SH-SY5Y (cell line): Measurements from ENCODE around the gene SLC35G2.

Source experiments
- GATA2 ChIP-seq: IDR thresholded peaks from 2 replicates; pipeline ENCODE4 v1.6.1; 2011; ENCODE audit warnings: mild to moderate bottlenecking, low read depth, low read length
- GATA3 ChIP-seq: IDR thresholded peaks from 2 replicates; pipeline ENCODE4 v1.6.1; 2011; ENCODE audit warnings: low read depth, mild to moderate bottlenecking, low read length, moderate library complexity

Gene SLC35G2

DNA sequence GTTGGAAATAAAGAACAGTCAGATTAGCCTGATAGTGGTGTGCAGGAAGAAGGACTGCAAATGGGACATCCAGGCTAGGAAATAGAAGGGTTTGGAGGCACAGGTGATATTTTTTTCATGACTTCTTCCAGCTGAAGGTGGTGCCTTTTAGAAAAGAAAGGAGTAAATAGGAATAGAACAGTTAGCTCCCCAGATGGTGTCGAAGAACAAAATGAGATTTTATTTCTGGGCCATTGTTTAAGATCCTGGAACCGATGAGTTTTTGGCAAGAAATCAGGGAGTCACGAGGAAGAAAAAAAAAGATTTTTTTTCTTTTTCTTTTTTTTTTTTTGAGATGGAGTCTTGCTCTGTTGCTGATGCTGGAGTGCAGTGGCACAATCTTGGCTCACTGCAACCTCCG, 33.3 kb downstream of the SLC35G2 start:
- TF ChIP-seq GATA3 (no peak), GATA2 (no peak)

DNA sequence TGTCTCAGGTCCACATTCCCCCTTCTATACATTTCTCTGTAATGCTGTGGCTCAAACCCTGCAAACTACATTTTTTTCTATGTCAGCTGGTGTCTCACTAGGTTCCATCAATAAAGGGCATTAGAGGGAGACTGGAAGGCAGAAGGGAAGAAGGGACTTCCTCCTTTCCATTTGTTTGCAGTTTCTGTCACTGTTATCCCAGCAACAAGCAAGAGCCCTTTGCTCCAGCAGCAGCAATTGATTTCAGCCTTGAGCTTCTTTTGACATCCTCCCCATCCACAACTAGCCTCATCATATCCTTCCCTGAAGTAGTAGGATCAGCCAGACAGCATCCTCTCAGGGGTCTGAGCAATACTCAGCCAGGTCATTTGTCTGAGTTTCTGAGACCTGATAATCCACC, 37.7 kb downstream of the SLC35G2 start:
- no peak for TF ChIP-seq GATA2
- TF ChIP-seq GATA3: no peak

DNA sequence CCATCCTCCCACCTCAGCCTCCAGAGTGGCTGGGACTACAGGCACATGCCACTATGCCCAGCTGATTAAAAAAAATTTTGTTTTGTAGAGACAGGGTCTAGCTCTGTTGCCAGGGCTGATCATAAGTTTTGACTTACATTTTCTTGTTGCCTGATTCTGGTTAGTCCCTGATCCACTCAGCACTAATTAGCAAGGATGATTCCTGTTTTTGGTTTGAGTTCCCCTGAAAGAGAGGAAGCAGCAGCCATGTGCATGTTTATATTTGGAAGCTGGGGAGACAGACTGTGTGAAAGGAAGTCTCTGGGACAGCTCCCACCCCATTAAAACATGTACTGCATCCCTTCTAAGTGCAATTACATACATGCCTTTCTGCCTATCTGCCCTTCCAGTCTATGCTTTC, 39.5 kb downstream of the SLC35G2 start:
- TF ChIP-seq GATA3 (no peak), GATA2 (no peak)

DNA sequence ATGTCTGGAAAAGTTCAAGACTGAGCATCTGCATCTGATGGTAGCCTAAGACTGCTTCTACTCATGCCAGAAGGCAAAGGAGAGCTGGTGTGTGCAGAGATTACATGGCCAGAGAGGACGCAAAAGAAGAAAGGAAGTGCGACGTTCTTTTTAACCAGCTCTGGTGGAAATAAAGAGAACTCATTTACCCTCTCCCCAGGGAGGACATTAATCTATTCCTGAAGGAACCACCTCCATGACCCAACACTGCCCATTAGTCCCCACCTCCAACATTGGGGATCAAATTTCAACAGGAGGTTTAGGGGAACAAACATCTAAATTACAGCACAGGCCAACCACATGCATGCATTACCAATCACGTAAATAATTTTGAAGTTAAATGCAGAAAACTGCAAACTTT, 41.6 kb downstream of the SLC35G2 start:
- TF ChIP-seq GATA3 (no peak), GATA2 (no peak)

DNA sequence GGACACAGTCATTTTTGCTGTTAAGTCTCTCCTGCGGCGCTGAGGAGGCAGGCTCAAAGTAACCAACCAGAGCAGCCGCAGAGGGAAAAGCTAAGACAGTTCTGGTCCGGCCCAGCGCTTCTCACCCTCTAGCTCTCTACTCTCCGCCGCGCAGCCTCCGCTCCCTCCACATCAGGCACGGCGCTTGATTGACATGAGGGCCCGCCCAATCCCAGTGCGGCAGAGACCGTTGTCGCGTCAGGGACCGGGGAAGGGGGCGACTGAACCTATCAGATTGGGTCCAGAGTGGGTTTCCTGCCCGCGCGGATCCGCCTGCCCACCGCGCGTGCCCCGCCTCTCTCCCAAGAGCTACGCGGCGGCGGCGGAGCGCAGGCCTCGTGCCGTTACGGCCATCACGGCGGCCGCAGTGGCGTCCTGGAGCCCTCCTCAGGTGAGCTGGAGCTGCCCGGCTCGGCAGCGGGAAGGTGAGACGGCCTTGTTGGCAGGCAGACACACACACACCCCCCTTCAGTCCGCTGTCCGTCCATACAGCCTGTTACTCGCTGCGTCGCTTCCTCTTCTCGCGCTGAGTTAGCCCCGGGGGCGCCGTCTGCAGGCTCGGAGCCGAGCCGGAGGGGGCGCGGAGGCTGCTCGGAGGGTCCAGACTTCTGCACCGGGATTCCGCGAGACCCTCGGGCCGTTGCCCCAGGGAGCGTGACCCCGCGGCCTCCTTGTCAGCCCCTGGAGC, 43.1 kb downstream of the SLC35G2 start, which contains the start of gene NCK1:
Gene NCK1, plus strand, starts transcription at position 319 of the 727 bp plus-strand sequence. CDS start 65,794 bp downstream, outside the sequence.
- TF ChIP-seq GATA3 (no peak), GATA2 (no peak)

DNA sequence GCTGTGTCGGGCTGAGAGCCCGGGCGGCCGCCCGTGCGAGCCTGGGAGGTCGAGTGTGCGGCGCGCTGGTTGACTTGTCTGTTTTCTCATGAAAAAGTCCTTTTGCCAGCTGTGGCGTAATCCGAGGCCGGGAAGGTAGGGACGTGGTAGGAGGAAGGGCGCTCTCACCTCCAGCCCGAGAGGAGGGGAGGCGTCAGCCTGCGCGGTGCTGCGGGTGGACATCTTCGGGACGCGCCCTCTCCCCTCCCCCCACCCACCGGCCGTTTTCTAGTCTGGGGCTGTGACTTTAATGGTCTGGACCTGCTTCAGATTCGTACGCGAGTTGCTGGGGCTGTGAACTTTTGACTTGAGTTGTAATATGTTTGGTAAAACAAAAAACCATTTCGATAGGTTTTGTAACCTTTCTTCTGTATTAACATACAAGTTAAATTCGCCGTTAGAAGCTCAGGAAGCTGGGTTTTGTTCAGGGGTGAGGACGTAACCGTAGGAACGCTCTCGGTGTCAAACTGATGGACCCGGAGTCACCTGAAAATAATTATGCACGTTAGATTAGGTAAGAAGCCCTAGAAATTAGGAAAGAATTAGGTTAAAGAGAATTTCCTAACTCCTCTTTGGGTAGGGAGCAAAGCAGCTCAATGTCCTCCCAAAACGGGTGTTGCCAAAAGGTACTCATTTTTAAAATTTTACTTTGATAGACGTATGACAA, 43.8 kb downstream of the SLC35G2 start:
- TF ChIP-seq GATA2 (no peak), GATA3 (no peak)

DNA sequence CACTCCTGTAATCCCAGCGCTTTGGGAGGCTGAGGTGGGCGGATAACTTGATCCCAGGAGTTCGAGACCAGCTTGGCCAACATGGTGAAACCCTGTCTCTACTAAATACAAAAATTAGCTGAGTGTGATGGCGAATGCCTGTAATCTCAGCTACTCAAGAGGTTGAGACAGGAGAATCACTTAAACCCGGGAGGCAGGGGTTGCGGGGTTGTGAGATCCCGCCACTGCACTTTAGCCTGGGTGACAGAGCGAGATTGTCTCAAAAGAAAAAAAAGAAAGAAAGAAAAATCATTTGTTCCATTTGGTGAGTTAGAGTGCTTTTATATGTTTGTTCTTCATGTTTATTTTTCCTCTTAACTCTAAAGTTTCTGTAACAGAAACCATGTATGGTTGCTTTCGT, 50.4 kb downstream of the SLC35G2 start:
- no peak for TF ChIP-seq GATA3
- TF ChIP-seq GATA2: no peak

DNA sequence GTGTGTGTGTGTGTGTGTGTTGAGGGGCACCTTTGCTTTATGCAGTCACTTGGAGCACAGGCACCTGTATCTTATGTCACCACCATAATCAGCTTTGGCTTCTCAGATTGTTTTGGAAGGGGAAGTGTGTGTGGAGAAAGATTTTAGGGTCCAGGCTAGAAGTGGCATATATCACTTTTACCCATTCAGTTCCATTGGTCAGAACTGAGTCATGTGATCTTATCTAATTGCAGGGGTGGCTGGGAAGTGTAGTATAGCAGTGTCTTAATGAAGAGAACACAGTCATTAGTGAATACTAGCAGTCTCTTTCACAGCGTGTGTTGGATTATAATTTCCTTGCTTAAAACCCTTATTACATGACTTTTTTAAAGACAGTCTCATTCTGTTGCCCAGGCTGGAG, 63.6 kb downstream of the SLC35G2 start:
- TF ChIP-seq GATA3: no peak
- TF ChIP-seq GATA2: no peak

DNA sequence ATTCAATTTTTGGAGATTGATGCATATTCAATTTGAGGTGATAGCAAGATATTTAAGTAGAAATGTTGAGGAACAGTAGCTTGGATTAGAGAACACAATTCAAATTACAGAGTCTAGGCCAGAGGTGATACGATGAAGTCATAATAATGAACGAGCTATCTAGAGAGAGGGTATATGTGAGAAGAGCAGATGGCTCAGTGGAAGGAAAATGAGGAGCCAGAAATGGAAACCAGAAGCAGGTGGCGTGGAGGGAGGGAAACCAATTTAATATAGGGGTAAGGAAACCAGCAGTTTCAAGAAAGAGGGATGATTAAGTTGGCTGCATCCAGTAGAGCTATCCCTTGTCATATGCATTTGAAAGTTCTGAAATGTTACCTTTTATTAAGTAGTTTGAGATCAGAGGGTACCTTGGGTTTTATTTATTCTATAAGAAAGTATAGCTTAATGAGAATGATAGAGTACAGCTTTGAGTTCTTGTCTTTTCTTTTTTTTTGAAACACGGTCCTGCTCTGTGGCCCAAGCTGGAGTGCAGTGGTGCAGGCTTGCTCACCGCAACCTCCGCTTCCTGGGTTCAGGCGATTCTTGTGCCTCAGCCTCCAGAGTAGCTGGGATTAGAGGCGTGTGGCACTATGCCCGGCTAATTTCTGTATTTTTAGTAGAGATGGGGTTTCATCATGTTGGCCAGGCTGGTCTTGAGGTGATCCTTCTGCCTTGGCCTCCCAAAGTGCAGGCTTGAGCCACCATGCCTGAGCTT, 65.2 kb downstream of the SLC35G2 start:
- TF ChIP-seq GATA3: no peak
- TF ChIP-seq GATA2: no peak

DNA sequence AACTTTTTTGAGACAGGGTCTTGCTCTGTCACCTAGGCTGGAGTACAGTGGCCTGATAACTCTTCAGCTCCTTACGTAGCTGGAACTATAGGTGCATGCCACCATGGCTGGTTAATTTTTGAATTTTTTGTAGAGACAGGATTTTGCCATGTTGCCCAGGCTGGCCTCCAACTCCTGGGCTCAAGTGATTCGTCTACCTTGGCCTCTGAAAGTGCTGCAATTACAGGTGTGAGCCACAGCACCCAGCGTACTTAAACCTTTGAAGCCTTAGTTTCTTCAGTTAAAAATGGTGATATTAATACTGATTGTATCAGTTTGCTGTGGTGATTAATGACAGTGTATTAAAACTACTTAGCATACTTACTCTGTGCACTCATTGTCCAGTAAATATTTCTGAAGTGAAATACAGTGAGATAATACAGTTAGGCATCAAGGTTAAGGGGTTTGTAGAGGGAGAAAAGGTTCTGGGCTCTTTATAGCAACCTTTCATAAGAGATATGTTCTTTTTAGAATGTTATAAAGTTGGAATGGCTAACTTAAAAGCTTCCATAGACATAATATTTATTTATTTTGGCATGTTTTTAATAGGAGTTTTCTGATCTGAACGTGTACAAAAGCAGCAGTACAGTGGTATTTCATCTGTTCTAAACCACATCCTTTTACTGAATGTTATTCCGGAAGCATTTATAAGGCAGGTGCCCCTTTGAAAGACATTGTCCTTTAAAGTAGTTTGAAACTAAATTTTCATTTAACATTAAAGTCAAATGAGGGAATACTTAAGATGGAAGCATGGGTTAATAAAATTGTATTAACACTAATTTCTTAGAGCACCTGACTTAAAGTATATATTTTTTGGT, 66.7 kb downstream of the SLC35G2 start:
- TF ChIP-seq GATA3: no peak
- TF ChIP-seq GATA2: no peak

DNA sequence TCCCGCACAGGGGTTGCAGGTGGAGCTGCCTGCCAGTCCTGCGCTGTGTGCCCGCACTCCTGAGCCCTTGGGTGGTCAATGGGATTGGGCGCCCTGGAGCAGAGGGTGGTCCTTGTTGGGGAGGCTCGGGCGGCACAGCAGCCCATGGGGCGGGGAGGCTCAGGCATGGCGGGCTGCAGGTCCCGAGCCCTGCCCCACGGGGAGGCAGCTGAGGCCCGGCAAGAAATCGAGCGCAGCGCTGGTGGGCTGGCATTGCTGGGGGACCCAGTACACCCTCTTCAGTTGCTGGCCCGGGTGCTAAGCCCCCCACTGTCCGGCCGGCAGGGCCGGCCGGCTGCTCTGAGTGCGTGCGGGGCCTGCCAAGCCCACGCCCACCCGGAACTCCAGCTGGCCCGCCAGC, 71.0 kb downstream of the SLC35G2 start:
- TF ChIP-seq GATA3: no peak

DNA sequence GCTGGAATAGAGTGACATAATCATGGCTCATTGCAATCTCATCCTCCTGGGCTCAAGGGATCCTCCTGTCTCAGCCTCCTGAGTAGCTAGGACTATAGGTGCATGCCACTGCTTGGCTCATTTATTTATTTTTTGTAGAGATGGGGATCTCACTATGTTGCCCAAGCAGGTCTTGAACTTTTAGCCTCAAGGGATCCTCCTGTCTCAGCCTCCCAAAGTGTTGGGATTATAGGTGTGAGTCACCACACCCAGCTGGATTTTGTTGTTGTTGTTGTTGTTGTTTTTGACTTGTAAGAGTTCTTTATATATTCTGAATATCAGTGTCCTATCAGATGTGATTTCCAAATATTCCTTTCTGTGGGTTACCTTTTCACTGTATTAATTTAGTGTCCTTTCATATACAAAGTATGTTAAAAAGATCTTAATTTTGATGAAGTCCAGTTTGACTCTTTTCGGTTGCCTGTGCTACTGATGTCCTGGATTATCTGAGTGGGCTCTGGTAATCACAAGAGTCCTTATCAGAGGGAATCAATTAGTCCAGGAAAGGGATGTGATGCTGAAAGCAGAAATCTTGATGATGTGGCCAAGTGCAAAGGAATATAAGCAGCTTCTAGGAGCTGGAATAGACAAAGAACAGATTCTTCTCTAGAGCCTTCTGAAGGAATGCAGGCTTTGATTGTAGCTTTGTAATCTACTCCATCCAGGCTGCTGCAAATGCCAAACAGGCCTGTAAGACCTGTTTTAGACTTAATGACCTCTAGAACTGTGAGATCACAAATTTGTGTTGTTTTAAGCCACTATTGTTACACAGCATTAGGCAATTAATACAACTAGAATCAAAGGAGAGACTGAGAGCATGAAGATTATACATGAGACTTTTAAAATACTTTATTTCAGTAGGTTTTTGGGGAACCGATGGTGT, 73.3 kb downstream of the SLC35G2 start:
- TF ChIP-seq GATA3: no peak
- no peak for TF ChIP-seq GATA2
